ENCODE measurements around the gene DAD1. TPM values are rescaled to one million over a fixed set of nuclear protein-coding genes. Genes with fewer than 3 reads are reported as not detected.
A peak's percentile ranks its signal among the peaks of the same experiment; 100 is the strongest.

DAD1 gene
- total and polyA plus RNA-seq, 9 donors, result 117 to 310 (median 143) TPM

DNA sequence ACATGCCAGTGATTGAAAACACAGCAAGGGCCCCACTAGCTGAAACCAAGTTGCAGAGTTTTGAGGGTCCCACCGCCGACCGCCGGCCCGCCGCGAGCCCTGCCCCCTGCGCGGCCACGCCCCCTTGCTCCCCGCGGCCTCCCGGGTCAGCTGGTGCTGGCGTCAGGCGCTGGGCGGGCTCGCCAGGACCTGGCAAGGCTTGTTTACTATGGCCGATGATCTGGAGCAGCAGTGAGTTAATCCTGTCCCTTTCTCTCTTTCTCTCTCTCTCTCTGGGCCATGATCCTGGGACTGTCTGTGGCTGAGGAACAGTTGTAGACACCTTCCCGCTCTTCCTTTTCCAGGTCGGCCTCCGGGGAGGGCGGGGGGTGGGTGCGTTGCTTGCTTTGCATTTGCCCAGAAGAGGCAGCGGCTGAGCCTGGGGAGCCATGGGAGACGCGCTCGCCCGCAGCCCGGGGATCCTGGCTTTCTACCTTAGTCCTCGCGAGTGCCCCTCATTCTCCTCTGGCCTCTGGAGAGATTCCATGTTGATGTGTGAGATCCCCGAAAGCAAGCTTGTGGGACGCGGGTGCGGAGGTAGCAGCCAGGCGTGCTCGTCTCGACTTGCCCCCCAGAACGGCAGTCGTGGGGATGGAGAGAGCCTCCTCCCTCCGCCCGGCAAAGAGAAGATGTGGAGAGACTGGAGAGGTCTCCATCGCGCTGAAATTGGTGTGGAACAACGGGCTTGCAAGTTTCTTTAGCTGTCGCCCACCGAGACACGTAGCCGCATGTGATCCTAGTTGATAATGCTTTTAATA, 9.3 kb upstream of the DAD1 start, which contains the start of gene ABHD4:
TSS of gene ABHD4 (plus strand) at position 202 of the 797 bp plus-strand sequence. CDS start at position 209, 7 bp downstream.
- WGBS, 3 donors, result 0 to 1% (median 0%) methylated on average over 47 to 49 of the region's 49 CpGs
- no peaks in the 10 kb centered on the region for H3K27me3 ChIP-seq
- H3K9me3 ChIP-seq, result no peaks in the 10 kb centered on the region
- TF ChIP-seq POLR2A (IDR thresholded peaks at IDR 0.05) (no peak), EP300 (IDR thresholded peaks at IDR 0.05) (no peak)
- TF ChIP-seq, protein P1, sequence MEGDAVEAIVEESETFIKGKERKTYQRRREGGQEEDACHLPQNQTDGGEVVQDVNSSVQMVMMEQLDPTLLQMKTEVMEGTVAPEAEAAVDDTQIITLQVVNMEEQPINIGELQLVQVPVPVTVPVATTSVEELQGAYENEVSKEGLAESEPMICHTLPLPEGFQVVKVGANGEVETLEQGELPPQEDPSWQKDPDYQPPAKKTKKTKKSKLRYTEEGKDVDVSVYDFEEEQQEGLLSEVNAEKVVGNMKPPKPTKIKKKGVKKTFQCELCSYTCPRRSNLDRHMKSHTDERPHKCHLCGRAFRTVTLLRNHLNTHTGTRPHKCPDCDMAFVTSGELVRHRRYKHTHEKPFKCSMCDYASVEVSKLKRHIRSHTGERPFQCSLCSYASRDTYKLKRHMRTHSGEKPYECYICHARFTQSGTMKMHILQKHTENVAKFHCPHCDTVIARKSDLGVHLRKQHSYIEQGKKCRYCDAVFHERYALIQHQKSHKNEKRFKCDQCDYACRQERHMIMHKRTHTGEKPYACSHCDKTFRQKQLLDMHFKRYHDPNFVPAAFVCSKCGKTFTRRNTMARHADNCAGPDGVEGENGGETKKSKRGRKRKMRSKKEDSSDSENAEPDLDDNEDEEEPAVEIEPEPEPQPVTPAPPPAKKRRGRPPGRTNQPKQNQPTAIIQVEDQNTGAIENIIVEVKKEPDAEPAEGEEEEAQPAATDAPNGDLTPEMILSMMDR (IDR thresholded peaks at IDR 0.05), result peak in 1 of 3 donors; percentile 15
- intact Hi-C loops (cut with DNase I), result loop anchor here in 1 of 4 donors (10.0 kb wide), 1 partner anchor 167 kb away; the partner anchor contains the start of gene OXA1L
- H3K27ac ChIP-seq, result peak within 1 kb of the TSS; percentile 22 to 49
- DNase-seq, result peak; percentile 73 to 86 (median 83)
- H3K36me3 ChIP-seq, result no peaks in the 10 kb centered on the region
- no peaks in the 10 kb centered on the region for H3K4me1 ChIP-seq (ENCODE audit: insufficient read depth)
- H3K4me3 ChIP-seq, result peak within 1 kb of the TSS; percentile 76

DNA sequence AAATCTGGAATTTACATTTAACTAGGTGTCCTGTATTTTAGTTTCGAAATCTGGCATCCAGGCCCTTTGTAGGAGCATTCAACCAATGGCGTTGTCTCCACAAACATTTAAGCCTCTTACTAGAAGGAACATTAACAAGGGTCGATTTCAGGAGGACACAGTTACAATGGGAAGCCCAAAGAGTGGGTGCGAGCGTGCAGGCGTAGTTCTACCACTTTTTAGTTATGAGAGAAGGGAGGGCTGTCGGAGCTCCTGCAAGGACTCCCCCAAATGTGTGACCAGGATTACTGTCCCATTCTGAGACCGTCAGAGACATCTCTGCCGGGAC, 8.7 kb upstream of the DAD1 start:
- no peaks in the 10 kb centered on the region for H3K9me3 ChIP-seq
- no peaks in the 10 kb centered on the region for H3K4me1 ChIP-seq (ENCODE audit: insufficient read depth)
- 10 to 11% (median 10%) methylated on average over 9 of the region's 9 CpGs for WGBS, 3 donors
- no peak for TF ChIP-seq POLR2A (IDR thresholded peaks at IDR 0.05)
- TF ChIP-seq, protein P1 (IDR thresholded peaks at IDR 0.05), result no peak
- no peak for TF ChIP-seq EP300 (IDR thresholded peaks at IDR 0.05)
- no peaks in the 10 kb centered on the region for H3K27me3 ChIP-seq
- H3K27ac ChIP-seq, result peak overlapping the region in 1 of 2 donors; percentile 49
- no peak for DNase-seq
- intact Hi-C loops (cut with DNase I), result loop anchor here in 1 of 4 donors (10.0 kb wide), 1 partner anchor 167 kb away; the partner anchor contains the start of gene OXA1L
- H3K36me3 ChIP-seq, result no peaks in the 10 kb centered on the region
- H3K4me3 ChIP-seq, result peak overlapping the region; percentile 76

DNA sequence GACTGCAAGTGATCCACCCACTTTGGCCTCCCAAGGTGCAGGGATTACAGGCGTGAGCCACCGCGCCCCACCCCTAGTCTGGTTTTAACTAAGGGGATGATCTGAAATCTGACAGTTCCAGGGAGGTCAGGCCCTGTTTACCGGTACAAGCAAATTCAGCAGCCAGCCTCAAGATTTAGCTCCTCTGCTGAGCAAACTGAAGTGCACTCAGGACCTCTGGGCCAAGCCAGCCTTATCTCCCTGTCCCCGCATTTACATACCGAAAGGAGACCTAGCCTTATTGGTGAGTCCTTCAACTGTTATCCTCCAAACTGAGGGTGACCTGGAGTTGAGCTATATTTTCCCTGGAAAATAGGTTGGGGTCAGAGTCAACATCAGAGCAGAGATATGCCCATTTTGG, 8.2 kb upstream of the DAD1 start:
- Histone ChIP-seq H3K4me3 (no peak overlapping the region), H3K27me3 (no peaks in the 10 kb centered on the region), H3K36me3 (no peaks in the 10 kb centered on the region), H3K4me1 (ENCODE audit: insufficient read depth) (no peaks in the 10 kb centered on the region), H3K27ac (no peak overlapping the region), H3K9me3 (no peaks in the 10 kb centered on the region)
- 88 to 94% (median 89%) methylated on average over 6 of the region's 6 CpGs for WGBS, 3 donors
- no peak for TF ChIP-seq POLR2A (IDR thresholded peaks at IDR 0.05)
- TF ChIP-seq, protein P1 (IDR thresholded peaks at IDR 0.05), result no peak
- TF ChIP-seq EP300 (IDR thresholded peaks at IDR 0.05), result no peak
- DNase-seq, result no peak
- intact Hi-C loops (cut with DNase I), result loop anchor here in 1 of 4 donors (10.0 kb wide), 1 partner anchor 168 kb away; the partner anchor contains the start of gene OXA1L

DNA sequence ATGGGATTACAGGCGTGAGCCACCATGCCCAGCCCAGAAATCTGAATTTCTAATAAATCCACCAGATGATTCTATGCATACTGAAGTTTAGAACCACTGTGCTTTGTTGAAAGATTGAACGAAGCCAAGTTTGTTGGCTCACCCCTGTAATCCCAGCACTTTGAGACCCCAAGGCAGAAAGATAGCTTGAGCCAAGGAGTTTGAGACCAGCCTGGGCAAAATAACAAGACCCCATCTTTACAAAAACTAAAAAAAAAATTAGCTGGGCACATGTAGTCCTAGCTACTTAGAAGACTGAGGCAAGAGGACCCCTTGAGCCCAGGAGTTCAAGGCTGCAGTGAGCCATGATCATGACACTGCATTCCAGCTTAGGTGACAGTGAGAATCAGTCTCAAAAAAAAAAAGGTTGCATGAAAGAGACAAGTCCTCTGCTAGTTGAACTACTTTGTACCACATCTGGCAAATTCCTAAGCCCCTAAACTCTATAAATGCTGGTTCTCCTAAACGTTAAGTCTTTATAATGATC, 7.4 kb upstream of the DAD1 start:
- TF ChIP-seq POLR2A (IDR thresholded peaks at IDR 0.05), result no peak
- no peak for TF ChIP-seq EP300 (IDR thresholded peaks at IDR 0.05)
- TF ChIP-seq, protein P1 (IDR thresholded peaks at IDR 0.05), result no peak

More for the DNA sequence above, 7.4 kb upstream of the DAD1 start:
- H3K9me3 ChIP-seq, result no peaks in the 10 kb centered on the region
- no peaks in the 10 kb centered on the region for H3K4me1 ChIP-seq (ENCODE audit: insufficient read depth)
- H3K27ac ChIP-seq, result no peak overlapping the region
- no peaks in the 10 kb centered on the region for H3K36me3 ChIP-seq
- intact Hi-C loops (cut with DNase I), result loop anchor here in 1 of 4 donors (10.0 kb wide), 1 partner anchor 168 kb away; the partner anchor contains the start of gene OXA1L
- 70 to 81% (median 78%) methylated on average over 3 of the region's 3 CpGs for WGBS, 3 donors
- no peak overlapping the region for H3K4me3 ChIP-seq
- DNase-seq, result no peak
- H3K27me3 ChIP-seq, result no peaks in the 10 kb centered on the region
